ENCODE measurements around the gene ZNF763.
"Not testable (repeated sequence)": the region's sequence is repeated elsewhere in the genome, so short reads cannot be mapped to it uniquely, and the experiment has no call there.

Gene ZNF763

DNA sequence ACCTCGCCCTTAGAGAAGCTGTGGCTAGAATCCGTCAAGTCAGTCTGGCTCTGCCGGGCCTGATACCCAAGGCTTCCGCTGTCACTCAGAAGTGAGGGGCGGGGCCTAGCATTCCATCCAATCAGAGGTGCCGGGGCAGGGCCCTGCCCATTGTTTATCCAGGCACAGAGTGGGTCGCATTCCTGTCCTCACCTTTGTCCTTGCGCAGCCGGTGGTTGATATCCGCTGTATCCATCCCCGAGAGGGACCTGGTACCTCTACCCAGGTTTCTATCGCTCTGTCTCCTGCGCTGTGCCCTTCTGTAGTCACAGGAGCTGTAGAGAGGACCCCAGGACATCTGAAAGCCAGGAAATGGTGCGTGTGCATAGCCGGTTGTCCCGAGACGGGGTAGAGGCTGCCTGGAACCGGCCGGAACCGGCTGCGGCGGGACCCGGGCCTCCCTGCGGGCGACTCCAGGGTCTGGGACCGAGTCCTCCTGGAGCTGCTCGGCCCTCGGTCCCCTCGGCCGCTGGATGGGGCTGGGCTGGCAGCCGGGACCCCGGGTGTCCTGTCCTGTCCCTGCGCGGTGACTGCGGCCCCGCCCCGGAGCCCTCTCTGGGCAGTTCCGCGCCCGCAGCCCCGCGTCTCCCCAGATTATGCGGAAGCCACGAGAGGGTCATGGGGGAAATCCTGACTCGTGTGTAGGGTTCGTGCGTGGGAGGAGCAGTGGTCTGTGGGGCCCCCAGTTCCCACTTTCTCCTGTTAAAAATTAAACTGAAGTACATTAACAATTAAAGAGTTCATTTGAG is at the start of gene ZNF763:
Gene ZNF763, plus strand, starts transcription at position 183 of the 788 bp plus-strand sequence. Its CDS starts 169 bp downstream, at position 352.
- DNase-seq (ENCODE audit: low read depth), result peak; percentile 74

DNA sequence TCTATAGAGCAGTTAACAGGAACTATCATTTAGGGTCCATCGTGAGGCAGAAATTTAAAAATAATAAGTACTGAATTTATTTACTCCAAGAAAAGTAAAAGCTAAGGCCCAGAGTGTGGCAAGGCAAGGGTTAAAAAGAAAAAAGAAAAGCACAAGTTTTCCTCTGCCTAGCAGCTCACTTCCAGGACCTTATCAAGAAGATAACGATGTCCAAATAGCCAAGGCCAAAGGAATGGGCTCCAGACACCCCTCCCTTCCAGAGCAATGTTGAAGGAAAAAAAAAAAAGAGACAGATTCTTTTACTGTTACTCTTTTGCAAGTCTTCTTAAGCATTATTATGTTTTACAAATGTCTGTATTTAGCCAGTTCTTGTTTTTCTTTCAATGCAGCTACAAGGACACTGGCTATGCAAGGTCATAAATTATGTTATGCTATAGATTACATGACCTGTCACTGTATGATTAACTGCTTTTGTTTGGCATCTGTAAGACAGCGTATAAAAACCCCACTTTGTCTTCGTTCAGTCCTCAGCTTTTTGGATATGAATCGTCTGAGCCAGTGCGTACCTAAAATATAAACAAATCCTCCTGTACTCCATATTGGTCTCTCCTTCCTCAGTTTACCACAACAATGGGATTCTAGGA is 42.9 kb upstream of the ZNF763 start:
- no peak for DNase-seq (ENCODE audit: low read depth)

DNA sequence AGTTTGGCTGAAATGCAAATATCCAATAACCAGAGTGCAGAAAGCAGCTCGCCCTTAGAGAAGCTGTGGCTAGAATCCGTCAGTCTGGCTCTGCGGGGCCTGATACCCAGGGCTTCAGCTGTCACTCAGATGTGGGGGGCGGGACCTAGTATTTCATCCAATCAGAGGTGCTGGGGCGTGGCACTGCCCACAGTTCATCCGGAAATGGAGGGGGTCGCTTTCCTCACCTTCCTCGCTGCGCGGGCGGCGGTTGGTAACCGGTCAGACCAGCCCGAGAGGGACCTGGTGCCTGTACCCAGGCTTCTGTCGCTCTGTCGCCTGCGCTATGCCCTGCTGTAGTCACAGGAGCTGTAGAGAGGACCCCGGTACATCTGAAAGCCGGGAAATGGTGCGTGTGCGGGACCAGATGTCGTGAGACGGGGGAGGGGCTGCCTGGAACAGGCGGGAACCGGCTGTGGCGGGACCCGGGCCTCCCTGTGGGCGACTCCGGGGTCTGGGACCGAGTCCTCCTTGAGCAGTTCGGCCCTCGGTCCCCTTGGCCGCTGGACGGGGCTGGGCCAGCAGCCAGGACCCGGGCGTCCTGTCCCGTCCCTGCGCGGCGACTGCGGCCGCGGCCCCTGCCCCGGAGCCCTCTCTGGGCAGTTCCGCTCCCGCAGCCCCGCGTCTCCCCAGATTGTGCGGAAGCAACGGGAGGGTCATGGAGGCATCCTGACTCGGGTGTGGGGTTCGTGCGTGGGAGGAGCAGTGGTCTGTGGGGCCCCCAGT is 39.8 kb upstream of the ZNF763 start, which contains the start of gene ZNF700:
Gene ZNF700, plus strand, starts transcription at position 222 of the 765 bp plus-strand sequence. Its CDS starts 104 bp downstream, at position 326.
- DNase-seq (ENCODE audit: low read depth), result peak; percentile 80

- not testable (repeated sequence) for DNase-seq (ENCODE audit: low read depth)
These were observed 39.1 kb upstream of the ZNF763 start for GRCh38 chr19:11925651-11926187.

DNA sequence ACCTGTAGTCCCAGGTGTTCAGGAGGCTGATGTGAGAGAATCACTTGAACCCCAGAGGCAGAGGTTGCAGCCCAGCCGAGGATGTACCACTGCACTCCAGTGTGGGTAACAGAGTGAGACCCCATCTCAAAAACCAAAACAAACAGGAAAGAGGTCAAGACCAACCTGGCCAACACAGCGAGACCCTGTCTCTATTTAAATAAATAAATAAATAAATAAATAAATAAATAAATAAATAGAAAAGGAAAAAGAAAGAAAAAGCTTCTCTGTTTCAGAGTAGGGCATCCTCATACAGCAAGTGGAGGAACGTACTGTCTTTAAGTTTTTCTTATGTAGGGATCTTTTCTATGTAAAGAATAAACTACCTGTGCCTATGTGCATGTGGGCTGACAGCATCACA is 37.6 kb upstream of the ZNF763 start:
- DNase-seq (ENCODE audit: low read depth), result no peak

- DNase-seq (ENCODE audit: low read depth), result no peak
These were observed 33.8 kb upstream of the ZNF763 start for GRCh38 chr19:11931051-11931450.

DNA sequence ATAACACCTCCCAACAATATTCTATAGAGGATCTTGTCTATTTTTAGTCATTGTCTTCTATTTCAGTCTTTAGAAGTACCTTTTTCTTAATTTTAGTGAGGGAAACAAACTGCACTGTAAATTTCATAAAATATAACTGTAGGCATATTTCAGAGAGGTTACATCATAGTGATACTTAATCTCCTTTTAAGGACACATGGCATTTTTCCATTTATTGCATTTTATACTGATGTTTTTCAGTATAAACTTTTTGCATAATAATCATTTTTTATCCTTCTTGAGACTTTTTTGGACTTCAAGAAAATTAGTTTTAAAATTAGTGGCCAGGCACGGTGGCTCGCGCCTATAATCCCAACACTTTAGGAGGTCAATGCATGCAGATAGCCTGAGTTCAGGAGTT is 33.3 kb upstream of the ZNF763 start:
- no peak for DNase-seq (ENCODE audit: low read depth)

DNA sequence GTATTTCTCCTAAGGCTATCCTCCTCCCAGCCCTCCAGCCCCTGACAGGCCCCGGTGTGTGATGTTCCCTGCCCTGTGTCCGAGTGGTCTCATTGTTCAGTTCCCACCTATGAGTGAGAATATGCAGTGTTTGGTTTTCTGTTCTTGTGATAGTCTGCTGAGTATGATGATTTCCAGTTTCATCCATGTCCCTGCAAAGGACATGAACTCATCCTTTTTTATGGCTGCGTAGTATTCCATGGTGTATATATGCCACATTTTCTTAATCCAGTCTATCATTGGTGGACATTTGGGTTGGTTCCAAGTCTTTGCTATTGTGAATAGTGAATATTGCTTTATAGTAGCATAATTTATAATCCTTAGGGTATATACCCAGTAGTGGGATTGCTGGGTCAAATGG is 29.0 kb upstream of the ZNF763 start:
- DNase-seq (ENCODE audit: low read depth), result not testable (repeated sequence)

DNA sequence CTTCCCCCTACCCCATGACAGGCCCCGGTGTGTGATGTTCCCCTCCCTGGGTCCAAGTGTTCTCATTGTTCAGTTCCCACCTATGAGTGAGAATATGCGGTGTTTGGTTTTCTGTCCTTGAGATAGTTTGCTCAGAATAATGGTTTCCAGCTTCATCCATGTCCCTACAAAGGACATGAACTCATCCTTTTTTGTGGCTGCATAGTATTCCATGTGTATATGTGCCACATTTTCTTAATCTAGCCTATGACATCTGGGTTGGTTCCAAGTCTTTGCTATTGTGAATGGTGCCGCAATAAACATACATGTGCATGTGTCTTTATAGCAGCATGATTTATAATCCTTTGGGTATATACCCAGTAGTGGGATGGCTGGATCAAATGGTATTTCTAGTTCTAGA is 26.5 kb upstream of the ZNF763 start:
- not testable (repeated sequence) for DNase-seq (ENCODE audit: low read depth)

GRCh38 chr19:11941361-11941887 is 23.4 kb upstream of the ZNF763 start:
- not testable (repeated sequence) for DNase-seq (ENCODE audit: low read depth)

DNA sequence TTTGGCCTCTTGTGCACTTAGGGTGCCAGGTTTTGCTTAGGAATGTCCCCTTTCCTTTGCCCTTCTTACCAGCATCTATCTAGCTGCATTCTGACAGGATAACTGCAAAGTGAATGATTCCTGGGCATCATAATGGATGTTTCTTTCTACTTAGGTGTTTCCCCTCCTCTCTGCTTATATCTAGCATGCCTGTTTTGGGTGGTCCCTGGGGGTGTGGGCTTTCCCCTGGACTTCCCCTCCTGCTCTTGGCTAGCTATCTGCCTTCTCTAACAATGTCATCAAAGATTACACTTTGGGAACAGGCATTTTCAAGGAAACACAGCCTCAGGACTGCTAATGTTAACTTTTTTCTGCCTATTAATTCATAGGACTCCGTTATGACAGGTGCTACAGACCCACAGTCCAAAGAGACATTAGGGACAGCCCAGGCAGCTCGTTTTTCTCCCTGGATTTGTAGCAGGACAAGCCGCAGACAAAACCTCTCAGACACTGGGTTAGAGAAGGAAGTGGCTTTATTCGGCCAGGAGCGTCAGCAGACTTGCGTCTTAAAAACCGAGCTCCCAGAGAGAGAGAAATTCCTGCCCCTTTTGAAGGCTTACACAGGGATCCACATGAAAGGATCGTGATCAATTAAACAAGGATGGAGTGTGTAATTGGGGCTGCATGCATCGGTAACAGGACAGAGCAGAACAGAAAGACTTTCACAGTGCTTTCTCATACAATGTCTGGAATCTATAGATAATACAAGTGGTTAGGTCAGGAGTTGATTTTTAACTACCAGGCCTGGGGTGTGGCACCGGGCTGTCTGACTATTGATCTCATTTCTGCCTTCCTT is 22.6 kb upstream of the ZNF763 start:
- no peak for DNase-seq (ENCODE audit: low read depth)

DNA sequence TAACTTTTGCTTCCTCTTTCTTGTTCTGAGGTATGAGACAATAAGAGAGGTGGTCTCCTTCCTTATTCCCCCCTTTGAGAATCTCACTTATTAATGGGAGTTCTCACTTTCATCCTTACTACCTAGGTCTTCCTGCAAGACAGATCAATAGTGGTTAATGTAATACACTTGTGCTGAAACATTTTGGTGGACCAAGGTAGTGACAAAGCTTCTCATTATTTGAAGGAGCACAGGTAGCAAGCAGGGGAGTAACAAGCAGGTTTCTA is 22.1 kb upstream of the ZNF763 start:
- DNase-seq (ENCODE audit: low read depth), result no peak

- no peak for DNase-seq (ENCODE audit: low read depth)
These were observed 20.2 kb upstream of the ZNF763 start for GRCh38 chr19:11944656-11945055.

GRCh38 chr19:11948646-11949045 is 16.2 kb upstream of the ZNF763 start:
- DNase-seq (ENCODE audit: low read depth), result no peak

- no peak for DNase-seq (ENCODE audit: low read depth)
These were observed 15.6 kb upstream of the ZNF763 start for GRCh38 chr19:11949201-11949600.

- not testable (repeated sequence) for DNase-seq (ENCODE audit: low read depth)
These were observed 15.2 kb upstream of the ZNF763 start for GRCh38 chr19:11949614-11950080.

DNA sequence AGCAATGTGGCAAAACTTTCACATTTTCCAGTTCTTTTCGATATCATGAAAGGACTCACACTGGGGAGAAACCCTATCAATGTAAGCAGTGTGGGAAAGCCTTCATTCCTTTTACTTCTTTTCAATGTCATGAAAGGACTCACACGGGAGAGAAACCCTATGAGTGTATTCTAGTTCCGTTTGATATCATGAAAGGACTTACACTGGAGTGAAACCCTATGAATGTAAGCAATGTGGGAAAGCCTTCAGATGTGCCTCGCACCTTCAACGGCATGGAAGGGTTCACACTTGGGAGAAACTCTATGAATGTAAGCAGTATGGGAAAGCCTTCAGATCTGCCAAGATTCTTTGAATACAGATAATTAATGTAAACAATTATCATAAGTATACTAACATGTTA is 14.5 kb upstream of the ZNF763 start:
- DNase-seq (ENCODE audit: low read depth), result no peak

GRCh38 chr19:11963566-11964355 is 1.1 kb upstream of the ZNF763 start:
- peak; percentile 33 for DNase-seq (ENCODE audit: low read depth)

DNA sequence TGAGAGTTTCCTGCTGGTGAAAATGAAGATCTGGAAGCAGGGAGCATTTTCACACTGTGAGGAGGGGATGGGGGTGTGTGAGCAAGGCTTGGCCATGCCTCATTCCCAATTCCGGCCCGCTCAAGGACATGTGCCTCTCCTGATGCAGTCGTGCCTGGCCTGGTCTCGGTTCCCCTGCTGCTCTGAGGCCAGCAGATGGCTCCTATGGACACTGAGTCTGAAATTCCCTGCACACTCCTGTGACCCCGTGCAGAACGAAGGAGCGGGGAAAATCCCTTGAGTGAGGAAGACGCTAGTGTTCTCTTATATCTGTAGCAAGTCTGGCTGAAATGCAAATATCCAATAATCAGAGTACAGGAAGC is 363 bp upstream of the ZNF763 start:
- no peak for DNase-seq (ENCODE audit: low read depth)

DNA sequence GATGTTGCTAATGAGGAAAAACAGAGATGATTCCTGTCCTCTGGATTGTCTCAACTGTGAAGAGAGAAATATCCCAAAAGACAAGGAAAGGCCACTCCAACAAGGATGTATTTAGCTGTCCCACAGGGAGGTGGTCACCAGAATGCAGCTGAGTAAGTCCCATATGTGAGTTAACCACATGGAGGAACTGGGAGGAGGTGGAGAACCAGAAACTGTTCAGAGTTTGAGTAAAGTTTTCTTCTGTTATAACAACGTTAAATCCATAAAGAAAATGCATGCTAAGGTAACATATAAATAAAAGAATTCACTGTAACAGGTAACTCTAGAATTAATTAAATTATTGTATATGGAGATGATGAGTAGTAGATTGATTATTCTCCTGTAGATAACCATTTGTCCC is 5.3 kb downstream of the ZNF763 start:
- no peak for DNase-seq (ENCODE audit: low read depth)

DNA sequence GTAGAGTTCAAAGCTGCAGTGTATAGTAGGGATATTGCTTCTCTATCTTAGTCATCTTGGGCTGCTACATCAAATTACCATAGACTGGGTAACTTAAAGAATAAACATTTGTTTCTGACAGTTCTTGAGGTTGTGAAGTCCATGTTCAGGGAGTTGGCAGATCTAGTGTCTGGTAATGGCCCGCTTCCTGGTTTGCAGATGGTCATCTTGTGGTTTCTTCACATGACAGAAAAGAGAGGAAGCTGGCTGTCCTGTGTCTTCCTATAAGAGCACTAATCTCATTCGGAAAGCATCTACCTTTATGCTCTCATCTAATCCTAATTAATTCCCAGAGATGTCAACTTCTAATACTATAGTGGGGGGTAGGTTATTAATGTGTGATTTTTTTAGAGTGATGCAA is 6.2 kb downstream of the ZNF763 start:
- DNase-seq (ENCODE audit: low read depth), result no peak
